ENCODE results near the gene BANF2.

Gene BANF2

DNA sequence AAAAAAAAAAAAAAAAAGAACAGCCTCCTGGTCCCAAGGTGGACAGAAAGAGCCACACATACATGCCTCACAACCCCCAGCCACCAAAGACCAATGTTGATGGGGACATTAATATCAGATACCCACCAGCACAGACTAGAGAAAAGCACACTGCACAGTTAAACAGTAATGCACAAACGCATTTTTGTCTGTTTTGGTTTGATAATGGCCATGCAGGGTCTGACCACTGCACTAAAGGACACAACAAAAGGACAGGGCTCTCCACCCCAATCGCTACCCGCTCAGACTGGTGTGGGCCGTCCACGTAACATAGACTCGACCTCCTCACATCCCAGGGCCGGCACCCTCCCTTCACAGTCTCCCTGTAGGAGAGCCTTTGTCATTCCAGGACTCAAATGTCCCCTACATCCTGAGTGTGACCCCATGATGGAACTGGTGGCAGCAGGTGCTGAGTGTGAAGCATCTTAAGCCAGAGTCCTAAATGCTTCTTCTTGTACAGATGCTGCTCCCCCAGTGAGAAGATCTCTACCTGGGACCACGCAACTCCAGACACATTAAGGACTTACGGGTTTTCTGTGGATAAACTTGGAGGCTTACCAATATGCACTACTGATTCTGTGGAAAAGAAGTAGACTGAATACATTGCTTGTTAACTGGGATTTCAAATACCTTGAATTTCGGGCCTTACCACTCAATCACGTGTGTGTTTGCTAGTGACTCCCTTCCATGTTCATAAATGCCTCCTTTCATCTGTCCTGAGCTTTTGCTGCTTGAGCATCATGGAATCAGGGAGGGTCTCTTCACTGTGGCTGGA, 45.7 kb upstream of the BANF2 start:
- Mint-ChIP-seq H3K9me3 (peaks cover 16% of the 10 kb centered on the region), H3K4me1 (peaks cover 50% of the 10 kb centered on the region), H3K27ac (no peak overlapping the region), H3K27me3 (ENCODE audit: low read depth, poor library complexity) (peaks cover 6% of the 10 kb centered on the region), H3K36me3 (ENCODE audit: low read depth) (peaks cover 40% of the 10 kb centered on the region), H3K4me3 (no peak overlapping the region)
- TF ChIP-seq, protein P1, sequence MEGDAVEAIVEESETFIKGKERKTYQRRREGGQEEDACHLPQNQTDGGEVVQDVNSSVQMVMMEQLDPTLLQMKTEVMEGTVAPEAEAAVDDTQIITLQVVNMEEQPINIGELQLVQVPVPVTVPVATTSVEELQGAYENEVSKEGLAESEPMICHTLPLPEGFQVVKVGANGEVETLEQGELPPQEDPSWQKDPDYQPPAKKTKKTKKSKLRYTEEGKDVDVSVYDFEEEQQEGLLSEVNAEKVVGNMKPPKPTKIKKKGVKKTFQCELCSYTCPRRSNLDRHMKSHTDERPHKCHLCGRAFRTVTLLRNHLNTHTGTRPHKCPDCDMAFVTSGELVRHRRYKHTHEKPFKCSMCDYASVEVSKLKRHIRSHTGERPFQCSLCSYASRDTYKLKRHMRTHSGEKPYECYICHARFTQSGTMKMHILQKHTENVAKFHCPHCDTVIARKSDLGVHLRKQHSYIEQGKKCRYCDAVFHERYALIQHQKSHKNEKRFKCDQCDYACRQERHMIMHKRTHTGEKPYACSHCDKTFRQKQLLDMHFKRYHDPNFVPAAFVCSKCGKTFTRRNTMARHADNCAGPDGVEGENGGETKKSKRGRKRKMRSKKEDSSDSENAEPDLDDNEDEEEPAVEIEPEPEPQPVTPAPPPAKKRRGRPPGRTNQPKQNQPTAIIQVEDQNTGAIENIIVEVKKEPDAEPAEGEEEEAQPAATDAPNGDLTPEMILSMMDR (IDR thresholded peaks at IDR 0.05): no peak
- DNase-seq: no peak

- peak; percentile 77 for DNase-seq
- Mint-ChIP-seq H3K27ac (no peak overlapping the region), H3K36me3 (ENCODE audit: low read depth) (peaks cover 45% of the 10 kb centered on the region), H3K4me3 (no peak overlapping the region), H3K27me3 (ENCODE audit: low read depth, poor library complexity) (peaks cover 6% of the 10 kb centered on the region), H3K4me1 (peaks cover 44% of the 10 kb centered on the region), H3K9me3 (peaks cover 21% of the 10 kb centered on the region)
- TF ChIP-seq, protein P1 (IDR thresholded peaks at IDR 0.05): peak; percentile 78
These were observed 45.0 kb upstream of the BANF2 start for GRCh38 chr20:17654649-17655285.

GRCh38 chr20:17655286-17655651, 44.5 kb upstream of the BANF2 start:
- H3K4me3 Mint-ChIP-seq: no peak overlapping the region
- TF ChIP-seq, protein P1 (IDR thresholded peaks at IDR 0.05): no peak
- DNase-seq: no peak
- H3K4me1 Mint-ChIP-seq: peaks cover 44% of the 10 kb centered on the region
- peaks cover 50% of the 10 kb centered on the region for H3K36me3 Mint-ChIP-seq (ENCODE audit: low read depth)
- peaks cover 26% of the 10 kb centered on the region for H3K9me3 Mint-ChIP-seq
- no peak overlapping the region for H3K27ac Mint-ChIP-seq
- peaks cover 6% of the 10 kb centered on the region for H3K27me3 Mint-ChIP-seq (ENCODE audit: low read depth, poor library complexity)

- DNase-seq: no peak
- H3K27ac Mint-ChIP-seq: no peak overlapping the region
- H3K9me3 Mint-ChIP-seq: peaks cover 31% of the 10 kb centered on the region
- no peak overlapping the region for H3K4me3 Mint-ChIP-seq
- TF ChIP-seq, protein P1 (IDR thresholded peaks at IDR 0.05): no peak
- peaks cover 57% of the 10 kb centered on the region for H3K36me3 Mint-ChIP-seq (ENCODE audit: low read depth)
- H3K27me3 Mint-ChIP-seq (ENCODE audit: low read depth, poor library complexity): peaks cover 9% of the 10 kb centered on the region
- peaks cover 44% of the 10 kb centered on the region for H3K4me1 Mint-ChIP-seq
These were observed 43.8 kb upstream of the BANF2 start for GRCh38 chr20:17655865-17656479.

DNA sequence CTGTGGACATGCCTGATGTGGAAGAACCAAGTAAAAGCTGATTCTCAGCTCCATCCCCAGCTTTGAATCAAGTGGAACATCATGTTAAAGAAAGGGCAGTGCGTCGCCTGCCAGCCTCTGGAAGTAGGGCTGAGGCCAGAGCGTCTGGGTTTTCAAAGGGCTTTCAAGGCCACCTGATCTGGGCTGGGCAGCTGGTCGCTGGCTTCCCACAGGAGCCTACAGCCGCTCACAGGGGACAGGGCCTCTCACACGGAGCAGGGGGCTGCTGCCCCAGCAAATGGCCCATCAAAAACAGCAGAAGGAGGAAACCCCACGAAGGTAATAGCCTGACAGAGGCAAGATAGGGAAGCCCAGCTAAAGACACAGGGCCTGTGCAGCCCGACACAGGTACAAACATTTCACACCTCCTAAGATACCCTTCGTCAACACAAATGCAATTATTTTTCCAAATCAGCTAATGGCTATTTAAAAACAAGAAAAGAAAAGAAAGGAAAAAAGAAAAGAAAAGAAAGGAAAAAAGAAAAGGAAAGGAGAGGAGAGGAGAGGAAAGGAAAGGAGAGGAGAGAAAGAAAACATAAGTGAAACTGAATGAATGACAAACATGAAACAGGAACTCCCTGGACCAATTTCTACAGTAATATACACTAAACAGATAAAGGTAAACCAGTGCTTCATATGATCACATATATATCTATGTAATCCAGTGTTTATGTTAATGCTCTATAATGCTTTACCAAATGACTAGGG, 42.5 kb upstream of the BANF2 start:
- Mint-ChIP-seq H3K27me3 (ENCODE audit: low read depth, poor library complexity) (peaks cover 9% of the 10 kb centered on the region), H3K36me3 (ENCODE audit: low read depth) (peaks cover 65% of the 10 kb centered on the region), H3K4me1 (peaks cover 49% of the 10 kb centered on the region), H3K9me3 (peaks cover 35% of the 10 kb centered on the region), H3K4me3 (peak overlapping the region; percentile 10), H3K27ac (peak overlapping the region; percentile 50)
- TF ChIP-seq, protein P1 (IDR thresholded peaks at IDR 0.05): no peak
- DNase-seq: no peak

Measured in nephron progenitor cell (in vitro differentiated cells).